Neural progenitor cell (in vitro differentiated cells): ENCODE measurements around the gene ACAD10.

Source experiments
- EZH2 ChIP-seq: fragments of 200-600 bp; sonication (generic); IDR thresholded peaks from 2 replicates; pipeline ENCODE4 v1.6.1; 2017; ENCODE audit warnings: antibody characterized with exemption, mild to moderate bottlenecking, moderate library complexity
- EZH2phosphoT487 ChIP-seq: fragments of 200-600 bp; sonication (generic); IDR thresholded peaks from 2 replicates; pipeline ENCODE4 v1.6.1; 2017; ENCODE audit warnings: antibody characterized with exemption
- TF ChIP-seq, protein P1 (sequence below): fragments of 200-600 bp; sonication (generic); IDR thresholded peaks from 2 replicates; pipeline ENCODE4 v1.5.1; 2017; ENCODE audit warnings: antibody characterized with exemption, mild to moderate bottlenecking

DNA sequence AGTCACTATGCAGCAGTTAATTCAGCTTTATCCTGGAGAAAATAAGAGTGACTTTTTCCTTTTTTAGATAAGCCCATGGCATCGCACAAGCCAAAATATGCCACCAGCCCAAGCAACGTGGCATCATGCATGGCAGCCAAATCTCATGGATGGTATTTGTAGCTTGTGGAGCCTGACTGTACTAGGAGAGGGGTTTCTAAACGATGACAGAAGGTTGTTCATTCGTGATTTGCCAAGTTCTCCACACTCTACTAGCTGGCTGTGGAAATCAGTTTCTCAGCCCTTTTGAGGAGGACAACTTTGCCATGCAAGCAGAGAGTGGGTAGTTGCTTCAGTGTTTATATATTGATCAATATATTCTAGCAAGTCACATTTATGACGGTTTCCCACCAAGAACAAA lies 45.3 kb upstream of the ACAD10 start:
- TF ChIP-seq, protein P1, sequence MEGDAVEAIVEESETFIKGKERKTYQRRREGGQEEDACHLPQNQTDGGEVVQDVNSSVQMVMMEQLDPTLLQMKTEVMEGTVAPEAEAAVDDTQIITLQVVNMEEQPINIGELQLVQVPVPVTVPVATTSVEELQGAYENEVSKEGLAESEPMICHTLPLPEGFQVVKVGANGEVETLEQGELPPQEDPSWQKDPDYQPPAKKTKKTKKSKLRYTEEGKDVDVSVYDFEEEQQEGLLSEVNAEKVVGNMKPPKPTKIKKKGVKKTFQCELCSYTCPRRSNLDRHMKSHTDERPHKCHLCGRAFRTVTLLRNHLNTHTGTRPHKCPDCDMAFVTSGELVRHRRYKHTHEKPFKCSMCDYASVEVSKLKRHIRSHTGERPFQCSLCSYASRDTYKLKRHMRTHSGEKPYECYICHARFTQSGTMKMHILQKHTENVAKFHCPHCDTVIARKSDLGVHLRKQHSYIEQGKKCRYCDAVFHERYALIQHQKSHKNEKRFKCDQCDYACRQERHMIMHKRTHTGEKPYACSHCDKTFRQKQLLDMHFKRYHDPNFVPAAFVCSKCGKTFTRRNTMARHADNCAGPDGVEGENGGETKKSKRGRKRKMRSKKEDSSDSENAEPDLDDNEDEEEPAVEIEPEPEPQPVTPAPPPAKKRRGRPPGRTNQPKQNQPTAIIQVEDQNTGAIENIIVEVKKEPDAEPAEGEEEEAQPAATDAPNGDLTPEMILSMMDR: no peak
- TF ChIP-seq EZH2: no peak
- TF ChIP-seq EZH2phosphoT487: no peak
